Stimulated activated CD4-positive, alpha-beta T cell treated with anti-CD3 and anti-CD28 coated beads, TNF-alpha, amount 100 ng/mL, for 1 hour (primary cell): ENCODE results near the gene BCAR3.
"Not testable (repeated sequence)": the region's sequence is repeated elsewhere in the genome, so short reads cannot be mapped to it uniquely, and the experiment has no call there.

Experiments used
- DNase-seq, 3 donors: peaks; one replicate each; pipeline ENCODE4 v3.0.0-alpha.2; 2020; ENCODE audit warnings: low read depth in 3 of 3, low spot score in 1 of 3

BCAR3 gene

GRCh38 chr1:93707956-93708355 is 26.3 kb upstream of the BCAR3 start:
- DNase-seq = no peak

DNA sequence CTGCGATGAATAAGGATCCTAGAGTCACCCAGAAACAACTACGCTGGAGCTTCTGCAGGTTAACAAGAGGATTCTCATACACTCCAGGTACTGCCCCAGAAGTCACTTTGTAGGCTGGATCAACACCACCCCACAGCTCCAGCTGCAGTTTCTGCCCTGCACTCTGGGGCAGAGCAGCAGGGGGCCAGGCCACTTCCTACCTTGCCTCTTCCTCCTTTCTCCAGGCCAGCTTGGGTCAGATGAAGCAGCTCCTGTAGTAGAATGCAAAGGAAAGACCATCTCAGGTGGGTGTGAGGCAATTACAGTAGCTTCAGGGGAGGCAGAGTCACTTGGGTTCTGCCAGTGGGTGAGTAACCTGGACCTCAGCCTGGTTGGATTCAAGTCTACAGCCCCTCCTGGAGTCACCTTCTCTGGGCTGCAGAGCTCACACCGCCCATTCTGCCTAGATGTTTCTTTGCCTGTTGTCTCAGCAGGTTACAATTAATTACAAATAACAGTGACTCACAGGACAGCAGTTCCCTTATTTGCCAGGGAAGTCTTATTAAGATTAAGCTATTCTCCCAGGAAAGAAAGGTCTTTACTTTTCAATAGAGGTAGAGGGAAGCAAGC is 24.4 kb upstream of the BCAR3 start:
- DNase-seq = no peak

GRCh38 chr1:93704052-93704451 is 22.4 kb upstream of the BCAR3 start:
- no peak for DNase-seq

DNA sequence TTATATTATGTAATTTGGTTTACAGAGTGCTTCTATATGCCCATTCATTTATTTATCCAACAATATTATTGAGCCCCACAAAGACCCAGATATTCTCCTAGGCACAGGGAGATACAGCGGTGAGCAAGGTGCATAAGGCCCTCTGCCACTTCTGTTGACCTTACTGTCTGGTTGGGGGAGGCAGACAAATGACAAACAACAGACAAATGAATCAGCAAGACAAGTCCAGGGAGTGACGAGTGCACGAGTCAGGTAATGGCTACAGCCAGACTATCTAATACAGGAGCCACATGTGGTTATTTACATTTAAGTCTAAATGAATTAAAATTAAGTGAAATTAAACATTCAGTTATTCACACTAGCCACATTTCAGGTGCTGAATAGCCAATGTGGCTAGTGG is 22.0 kb upstream of the BCAR3 start:
- no peak for DNase-seq

- no peak for DNase-seq
These were observed 21.2 kb upstream of the BCAR3 start for GRCh38 chr1:93702828-93703183.

- DNase-seq = no peak
These were observed 20.6 kb upstream of the BCAR3 start for GRCh38 chr1:93702111-93702827.

DNA sequence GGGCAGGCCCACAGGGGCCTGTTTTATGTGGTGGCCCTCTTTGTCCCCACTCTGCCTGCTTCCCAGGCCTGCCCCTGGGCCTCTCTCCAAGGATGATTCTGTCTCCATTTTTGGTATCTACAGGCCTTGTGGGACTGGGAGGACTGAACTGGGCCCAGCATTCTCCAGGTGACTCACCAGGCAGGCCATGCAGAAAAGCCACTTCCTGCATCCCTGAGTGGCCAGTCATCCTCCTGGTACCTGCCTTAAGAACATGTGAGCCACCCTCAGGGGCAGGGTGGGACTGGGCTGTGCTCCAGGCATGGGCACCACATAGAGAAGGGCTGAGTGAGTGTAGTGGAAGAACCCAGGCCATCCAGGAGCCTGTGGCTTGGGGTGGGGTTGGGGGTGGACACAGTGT is 20.0 kb upstream of the BCAR3 start:
- DNase-seq = no peak

- no peak for DNase-seq
These were observed 19.2 kb upstream of the BCAR3 start for GRCh38 chr1:93700532-93701469.

- no peak for DNase-seq
These were observed 18.0 kb upstream of the BCAR3 start for GRCh38 chr1:93699503-93700168.

DNA sequence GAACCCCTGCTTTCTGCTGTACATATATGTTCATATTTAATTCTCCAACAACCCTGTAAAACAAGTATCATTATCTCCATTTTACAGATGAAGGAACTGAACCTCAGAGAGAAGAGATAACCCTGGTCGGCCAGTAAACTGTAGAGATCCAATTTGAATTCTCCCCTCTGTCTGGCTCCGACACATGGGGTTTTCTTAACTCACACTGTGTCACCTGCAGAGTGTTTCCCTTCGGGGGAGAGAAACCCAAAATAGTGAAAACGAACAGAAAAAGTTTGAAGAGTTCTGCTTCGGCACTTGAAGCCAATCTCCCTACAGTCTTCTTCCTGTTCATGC is 17.4 kb upstream of the BCAR3 start:
- no peak for DNase-seq

DNA sequence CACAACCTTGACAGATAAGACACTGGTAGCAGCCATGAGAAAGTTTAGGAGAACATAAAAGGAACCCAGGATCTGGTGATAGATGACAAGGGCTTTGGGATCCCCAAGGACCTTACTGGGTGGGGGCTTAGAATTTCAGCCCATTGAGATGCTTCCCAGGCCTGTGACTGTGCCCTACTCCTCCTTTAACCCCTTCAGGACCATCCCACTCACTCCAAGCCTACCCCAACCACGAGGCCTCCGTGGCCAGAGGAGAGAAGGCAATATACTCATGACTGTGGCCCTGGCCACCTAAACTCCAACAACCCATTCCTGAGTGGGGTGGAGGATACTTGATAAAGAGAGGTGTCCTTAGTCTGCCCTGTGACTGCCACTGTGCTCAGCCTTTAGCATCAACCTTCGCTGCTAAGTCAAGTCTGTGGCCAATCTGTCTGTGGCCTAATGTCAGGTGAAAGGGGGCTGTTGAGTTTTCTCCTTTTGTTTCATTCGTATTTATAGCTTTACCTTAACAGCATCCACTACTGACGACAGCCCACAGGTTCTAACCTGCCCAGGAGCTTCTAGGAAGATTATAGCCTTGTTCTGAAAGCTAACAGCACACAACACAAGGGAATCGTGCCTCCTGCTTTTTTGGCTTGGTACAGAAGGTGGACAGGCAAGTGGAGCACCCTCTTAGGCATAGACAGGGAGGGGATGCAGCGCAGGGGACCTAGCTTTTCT is 16.9 kb upstream of the BCAR3 start:
- DNase-seq = no peak

GRCh38 chr1:93697566-93697965 is 15.9 kb upstream of the BCAR3 start:
- not testable (repeated sequence) for DNase-seq

DNA sequence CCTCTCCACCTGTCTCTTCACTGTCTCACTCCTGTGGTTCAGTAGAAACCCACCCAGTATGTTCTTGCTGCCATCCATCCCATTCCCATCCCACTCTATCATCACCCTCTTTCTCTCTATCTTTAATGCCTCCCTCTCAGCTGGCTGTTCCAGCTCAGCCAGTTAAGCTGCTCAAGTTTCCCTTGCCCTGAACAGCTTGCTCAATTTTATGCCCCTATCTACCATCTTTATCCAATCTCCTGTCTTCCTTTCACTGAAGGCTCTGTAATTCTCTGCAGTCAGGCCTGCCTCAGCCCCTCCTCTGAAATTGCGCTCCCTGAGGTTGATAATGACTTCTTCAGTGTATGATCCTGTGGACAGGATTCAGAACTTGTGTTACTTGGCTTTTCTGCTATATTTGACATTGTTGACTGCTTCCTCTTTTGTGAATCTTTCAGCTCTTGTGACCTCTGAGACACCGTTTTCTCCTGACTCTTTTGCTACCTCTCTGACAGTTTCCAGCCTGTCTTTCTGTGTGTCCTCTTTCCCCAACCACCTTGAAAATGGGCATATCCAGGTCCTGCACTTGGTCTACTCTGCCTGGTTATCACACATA is 13.9 kb upstream of the BCAR3 start:
- no peak for DNase-seq

DNA sequence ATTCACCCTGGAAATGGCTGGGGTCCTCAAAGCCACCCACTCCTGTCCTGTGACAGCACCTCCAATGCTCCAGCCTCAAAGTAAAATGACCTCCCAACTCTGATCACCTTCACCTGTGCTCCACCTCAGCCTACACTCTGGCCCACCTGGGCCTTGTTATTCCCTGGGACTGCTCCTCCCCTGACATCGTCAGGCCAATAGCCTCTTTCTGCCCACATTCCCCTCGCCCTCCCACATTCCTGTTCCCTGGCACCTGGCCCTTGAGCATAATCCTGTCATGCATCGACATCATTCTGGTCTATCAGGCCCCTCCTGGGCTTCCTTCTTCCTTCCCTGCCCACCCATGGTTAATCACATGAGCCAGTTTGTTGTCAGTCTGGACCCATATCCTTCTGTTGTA is 13.2 kb upstream of the BCAR3 start:
- no peak for DNase-seq

GRCh38 chr1:93694039-93694438 is 12.4 kb upstream of the BCAR3 start:
- no peak for DNase-seq

DNA sequence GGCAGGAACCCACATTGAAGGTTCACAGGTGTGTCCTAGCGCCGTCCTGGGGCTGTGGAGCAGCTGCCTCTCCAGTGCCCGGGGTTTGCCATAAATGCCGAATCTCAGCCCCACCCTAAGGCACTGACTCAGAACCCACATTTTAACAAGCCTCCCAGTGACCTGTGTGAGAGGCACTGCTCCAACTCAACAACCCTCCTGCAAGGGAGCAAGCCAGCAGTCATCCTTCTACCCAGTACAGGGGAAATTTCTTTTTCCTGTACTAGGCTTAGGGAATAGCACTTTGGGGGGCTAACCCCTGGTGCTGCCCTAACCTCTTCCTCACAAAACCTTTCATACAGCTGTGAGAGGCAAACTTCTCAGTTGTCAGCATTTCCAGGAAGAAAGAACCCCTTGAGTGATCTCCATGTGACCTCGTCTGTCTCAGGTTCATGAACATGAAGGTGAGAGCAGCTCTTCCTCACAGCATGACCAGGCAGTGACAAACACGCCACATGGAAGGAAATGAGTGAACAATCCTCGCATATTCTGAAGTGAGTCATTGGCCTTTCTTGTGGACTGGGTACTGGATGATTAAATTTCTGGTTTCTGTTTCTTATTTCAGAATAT is 11.4 kb upstream of the BCAR3 start:
- no peak for DNase-seq

DNA sequence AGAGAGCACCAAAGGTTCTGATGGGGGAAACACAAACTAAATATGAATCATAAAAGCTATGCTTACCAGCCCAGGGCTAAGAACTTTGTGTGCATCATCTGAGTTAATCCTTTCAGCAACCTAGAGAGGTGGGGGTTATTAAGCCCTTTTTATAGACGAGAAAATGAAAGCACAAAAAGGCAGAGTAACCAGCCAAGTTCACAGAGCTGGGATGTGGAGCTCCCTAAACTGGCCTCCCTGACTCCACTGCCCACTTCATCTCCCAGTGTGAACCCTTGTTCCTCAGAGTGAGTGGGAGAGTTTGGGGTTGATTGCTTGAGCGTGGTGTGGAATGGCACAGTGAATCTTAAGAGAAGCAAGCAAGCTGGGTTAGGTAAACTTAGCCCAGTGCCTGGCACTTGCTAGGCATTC is 10.8 kb upstream of the BCAR3 start:
- no peak for DNase-seq

DNA sequence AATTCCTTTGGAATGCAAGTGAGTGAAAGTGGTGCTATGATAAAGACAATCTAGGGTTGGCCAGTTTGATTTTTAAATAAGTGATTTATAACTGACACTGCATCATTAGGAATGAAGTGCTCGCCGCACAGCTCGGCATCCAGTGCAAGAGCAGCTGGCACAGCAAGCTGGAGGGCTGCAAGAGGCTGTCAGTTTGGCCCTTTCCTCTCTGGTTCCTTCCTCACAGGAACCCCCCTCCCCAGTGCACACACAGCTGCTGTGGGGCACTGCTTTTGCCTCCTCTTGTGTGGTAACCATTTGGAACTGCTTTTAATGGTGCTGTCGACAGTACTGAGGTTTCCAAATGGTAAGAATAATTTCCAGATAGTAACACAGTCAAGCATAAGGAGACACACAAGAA is 10.4 kb upstream of the BCAR3 start:
- DNase-seq = no peak

DNA sequence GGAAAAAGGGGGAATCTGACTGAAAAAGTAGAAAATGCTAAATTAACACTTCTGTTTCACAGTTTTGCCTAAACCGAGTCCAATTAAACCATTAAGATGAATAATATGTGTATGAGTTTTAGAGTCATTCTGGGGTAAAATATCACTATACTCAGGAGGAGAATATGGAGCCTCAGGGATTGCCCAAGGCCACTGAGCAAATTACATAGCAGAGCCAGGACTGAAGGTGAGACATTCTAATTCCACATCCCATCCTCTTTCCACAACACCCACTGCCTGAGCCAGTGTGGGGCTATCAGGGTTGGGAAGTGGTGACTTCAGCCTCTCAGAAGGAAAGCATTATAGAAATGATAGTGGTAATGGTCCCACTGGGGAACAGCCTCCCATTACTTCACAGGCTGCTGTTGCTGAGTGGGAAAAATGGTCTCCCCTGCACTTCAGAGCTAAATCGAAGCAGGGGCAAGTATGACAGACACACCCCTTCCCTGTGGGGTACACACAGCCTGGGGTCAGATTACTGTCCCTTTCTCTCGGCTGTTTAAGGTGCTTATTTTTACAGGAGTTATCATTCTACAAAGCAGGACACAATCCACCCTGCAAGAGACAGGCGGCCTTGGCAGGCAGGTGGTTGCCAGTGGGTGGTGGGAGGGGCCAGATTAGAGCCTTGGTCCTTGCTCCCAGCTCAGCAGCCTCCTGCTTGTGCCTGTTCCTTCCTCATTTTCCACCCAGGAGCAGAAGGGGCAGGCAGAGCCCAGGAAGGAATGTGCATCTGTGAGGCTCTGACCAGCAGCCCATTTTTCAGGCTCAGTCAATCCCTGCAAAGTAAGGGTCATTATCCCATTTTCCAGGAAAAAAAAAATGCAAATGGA is 9.5 kb upstream of the BCAR3 start:
- no peak for DNase-seq
